GM19351 (cell line): ENCODE data around the gene EHBP1L1.

Experiments
- ATAC-seq: cut with Tn5 transposase; IDR thresholded peaks from one replicate; pipeline ENCODE4 v1.9.1; 2021; ENCODE audit warnings: mild to moderate bottlenecking, moderate library complexity; ENCODE audit not compliant: unreplicated experiment

Gene EHBP1L1

DNA sequence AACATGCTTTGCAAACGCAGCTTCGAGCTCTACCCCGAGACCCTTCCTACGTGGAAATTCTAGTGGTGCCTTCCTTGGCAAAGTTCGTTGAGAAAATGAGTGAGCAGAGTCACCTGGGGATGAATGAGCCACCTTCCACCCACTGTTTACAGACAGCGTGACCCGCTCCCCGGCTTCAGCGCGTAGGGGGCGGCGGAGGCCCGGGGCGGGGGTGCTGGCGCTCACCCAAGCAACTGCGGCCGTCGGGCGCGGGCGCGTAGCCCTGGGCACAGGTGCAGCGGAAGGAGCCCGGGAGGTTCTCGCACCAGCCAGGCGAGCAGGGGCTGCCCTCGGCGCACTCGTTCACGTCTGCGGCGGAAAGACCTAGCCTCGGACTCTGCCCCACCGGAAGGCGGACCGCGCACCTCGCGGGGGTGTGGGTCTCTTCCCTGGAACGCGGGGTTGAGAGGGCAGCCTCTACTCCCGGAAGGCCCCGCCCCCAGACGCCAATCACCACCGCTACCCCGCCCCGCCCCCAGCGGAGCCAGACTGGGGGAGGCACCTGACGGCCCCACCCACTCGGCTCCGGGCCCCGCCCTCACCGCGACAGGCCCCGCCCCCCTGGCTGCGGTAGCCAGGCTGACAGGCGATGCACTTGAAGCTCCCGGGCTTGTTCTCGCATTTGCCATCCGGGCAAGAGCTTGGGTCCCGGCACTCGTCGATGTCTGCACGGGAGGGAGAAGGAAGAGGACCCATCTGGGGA is 29.5 kb upstream of the EHBP1L1 start:
- peak; percentile 81 for ATAC-seq

DNA sequence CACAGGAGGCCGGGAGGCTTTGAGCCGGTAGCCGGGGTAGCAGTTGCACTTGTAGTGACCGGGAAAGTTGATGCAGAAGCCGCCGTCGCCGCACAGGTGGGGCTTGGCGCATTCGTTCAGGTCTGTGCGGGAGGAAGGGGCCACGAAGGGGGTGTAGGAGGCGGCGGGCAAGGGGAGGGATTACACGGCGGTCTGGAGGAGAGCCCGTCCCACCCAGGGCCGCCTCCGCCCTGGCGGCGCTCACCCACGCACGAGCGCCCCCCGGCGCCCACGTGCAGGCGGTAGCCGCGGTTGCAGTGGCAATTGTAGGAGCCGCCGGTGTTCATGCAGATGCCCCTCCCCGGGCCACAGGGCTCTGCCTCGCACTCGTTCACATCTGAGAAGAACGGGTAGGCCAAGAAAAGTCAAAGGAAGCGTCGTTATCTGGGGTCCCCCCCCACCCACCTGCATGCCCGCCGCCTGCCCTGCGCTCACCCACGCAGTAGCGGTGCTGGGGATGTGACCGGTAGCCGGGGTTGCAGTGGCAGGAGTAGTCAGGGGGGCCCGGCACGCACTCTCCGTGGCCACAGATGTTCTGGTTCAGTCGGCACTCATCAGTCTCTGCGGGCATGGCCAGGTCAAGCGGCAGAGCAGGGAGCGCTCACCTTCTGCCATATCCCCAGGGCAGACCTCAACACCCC is 28.3 kb upstream of the EHBP1L1 start:
- no peak for ATAC-seq

DNA sequence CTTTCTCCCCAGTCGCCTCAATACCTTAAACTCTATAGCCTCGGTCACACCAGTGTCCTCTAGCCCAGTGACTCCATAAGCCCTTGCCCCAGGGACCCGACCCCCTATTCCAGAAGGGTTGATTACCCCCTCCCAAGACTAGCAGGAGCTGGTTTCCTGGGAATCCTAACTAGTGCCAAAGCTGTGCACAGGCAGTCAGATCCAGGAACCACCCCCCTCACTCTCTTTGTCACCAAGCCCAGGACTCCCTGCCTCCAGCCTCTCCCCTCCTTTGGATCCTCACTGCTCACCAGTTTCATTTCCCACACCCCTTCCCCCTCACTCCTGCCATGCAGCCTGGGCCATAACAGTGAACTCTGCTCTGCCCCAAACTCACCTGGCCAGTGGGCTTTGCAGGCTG is 27.5 kb upstream of the EHBP1L1 start:
- no peak for ATAC-seq

DNA sequence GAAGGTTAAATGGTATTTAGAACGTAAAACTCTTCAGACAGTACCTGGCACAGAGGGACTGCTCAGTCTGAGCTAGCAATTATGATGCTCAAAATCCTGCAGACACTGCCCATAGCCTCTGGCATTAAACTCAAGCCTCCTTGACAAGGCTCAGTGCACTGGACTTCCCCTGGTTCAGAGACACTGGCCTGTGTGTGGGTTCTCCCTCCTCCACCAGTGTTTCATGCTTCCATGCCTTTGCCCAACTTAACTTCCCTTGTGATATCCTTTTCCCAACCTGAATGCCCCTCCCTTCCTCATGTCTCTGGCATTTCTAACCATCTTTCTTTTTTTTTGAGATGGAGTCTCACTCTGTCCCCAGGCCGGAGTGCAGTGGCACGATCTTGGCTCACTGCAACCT is 26.8 kb upstream of the EHBP1L1 start:
- ATAC-seq = no peak

DNA sequence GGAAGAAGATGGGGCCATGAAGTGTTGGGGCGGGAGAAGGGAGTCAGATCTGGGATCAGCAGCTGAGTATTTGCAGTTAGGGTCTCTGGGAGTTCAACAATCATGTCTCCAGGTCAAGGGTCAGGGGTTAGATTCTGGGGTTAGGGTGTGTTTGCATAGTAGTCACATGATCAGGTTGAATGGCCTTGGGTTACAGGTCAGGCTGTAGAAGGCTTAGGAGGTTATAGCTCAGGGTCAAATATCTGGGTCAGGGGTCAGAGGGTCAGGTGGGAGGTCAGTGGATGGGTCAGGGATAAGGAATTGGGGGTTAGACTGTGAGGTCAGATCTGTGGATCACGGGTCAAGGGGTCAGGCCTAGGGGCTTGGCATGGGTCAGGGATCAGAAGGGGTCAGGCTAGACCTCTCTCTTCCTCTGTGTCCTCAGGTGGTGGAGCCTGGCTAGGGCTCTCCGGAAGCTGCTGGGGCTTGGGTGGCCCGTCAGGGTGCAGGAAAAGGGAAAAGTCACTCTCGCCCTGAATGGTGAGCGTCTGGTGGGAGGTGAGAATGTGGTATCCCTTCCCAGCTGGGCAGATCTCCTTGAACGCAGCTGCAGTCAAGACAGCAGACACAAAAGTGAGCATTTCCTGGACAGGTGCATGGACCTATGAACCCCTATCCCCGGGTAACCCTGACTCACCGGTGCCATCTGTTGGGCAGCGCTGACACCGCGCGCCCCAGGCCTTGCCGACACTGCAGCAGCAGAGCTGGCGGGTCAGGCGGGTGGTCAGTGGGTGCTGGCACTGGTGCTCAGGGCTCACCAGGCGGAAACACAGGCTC is 24.1 kb upstream of the EHBP1L1 start:
- ATAC-seq = no peak

DNA sequence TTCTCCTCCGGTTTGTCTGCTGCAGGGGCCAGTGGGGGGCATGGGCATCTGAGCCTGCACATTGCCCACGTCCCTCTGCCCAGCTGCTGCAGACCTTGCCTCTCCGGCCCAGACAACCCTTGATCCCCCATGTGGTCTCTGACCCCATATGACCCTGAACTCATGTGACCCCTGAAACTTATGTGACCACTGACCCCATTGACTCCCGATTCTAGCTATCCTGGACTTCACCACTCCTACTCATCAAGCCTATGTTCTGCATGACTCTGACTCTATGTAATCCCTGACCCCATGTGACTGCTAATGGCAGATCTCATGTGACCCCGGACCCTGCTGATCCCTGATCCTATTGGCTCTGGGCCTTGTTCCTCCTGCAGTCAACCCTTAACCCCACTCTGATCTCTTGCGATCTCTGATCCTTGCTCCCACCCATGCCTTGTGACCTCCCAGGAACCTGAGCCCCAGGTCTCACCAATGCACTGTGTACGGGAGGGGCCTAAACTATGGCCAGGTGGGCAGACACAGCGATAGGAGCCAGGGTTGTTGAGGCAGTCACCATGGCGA is 23.4 kb upstream of the EHBP1L1 start:
- no peak for ATAC-seq

DNA sequence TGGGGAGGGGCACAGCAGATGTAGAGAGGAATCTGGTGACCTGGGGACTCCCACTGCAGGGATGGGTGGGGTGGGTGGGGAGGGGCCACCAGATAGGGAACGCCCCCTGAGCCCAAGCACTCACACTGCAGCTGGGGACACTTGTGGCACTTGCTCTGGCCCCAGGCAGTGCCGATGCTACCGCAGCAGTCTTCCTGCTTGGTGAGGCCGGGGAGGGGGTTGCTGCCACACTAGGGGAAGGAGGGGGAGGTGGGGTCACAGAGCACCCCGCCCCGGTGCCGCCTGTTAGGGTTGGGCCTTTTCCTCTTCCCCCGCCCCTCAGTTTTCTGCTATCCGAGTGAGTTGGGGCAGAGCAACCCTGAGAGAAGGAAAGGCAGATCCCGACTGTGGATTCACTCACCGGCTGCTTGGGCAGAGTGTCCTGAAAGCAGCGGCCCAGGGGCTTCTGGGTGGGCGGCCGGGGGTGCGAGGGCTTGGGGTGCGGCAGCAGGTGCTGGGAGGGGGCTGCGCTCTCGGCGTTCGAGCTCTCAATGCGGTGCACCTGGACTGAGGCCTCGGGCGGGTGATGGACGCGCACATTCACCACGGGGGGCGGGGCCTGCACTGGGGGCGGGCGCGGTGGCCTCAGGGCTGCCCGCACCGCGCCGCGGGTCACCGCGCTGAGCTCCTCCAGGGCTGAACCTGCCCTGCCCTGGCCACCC is 22.4 kb upstream of the EHBP1L1 start:
- ATAC-seq = no peak

DNA sequence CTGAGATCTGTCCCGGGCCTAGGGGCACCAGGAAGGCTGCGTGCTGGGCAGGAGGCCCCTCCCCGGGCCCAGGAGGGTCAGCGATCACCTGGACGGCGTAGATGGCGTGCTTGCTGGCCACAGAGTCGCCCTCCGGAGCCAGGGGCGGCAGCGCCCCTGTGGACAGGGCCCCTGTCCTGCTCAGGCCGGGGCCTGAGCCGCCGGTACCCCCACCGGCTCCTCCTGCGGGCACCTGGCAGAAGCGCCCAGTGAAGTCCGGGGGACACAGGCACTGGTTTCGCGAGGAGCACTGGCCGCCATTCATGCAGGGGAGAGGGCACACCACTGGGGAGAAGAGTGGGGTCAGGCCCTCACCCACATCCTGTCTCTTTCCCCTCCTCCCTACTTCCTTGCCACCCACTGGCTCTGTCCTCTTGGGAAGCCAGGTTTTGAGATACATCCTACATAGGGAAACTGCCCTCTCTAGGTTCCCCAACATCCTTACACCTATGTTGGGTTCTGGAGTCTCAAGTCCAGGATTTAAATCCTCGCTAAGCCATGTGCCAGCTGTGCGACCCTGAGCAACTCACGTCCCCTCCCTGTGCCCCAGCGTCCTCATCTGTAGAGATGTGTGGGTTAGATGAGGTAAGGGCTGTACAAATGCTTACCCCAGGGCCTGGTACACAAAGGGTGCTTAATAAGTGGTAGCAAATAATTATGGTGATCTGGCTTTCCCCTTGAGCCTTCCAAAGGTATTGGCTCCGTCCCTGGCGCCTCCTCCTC is 21.6 kb upstream of the EHBP1L1 start:
- ATAC-seq = no peak

DNA sequence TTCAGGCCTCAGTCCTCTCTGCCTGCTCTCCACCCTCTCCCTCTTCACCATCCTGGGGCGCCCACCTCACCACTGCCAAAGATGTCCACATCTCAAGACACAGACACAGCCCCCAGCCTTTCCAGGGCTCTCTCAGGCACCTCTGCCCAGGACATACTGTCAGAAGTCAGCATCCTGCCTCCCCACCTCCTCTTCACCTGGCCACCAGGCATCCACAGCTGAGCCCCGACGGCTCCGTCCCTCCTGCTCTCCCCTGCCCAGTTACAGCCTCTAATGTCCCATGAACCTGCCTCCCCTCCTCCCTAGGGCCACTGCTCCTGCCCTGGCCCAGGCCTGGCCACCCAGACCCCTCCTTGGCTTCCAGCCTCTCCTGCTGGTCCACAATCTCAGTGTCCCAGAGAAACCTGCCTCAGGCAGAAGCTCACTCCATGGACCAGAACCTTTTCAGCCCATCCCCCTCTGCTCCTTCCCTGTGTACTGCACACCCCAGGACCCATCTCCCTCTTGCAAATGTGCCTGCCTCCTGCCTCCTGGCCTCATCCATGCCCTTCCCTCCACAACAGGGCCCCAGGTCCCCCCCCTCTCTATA is 20.9 kb upstream of the EHBP1L1 start:
- no peak for ATAC-seq

DNA sequence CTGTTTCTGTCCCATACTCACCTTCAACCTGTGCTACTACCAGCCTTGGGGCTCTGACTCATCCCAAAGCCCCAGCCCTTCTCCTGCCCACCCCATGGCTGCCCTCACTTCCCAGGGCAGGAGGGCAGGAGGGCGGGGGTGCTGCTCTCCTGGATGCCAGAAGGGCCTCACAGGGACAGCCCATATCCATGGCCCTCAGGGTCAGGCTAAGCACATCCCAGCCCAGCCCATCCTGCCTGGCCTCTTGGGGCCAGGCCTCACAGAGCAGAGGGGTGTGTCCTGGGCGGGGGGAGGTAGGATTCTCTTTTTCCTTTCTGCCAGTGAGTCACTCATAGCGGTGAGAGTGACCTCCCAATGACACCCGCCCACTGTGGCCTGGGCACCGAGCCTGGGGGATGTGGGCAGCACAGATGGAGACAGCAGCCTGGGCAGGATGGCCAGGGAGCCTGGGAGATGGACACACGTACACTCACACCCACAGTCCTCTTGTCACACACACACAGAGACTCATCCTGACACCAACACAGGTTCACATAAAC is 20.1 kb upstream of the EHBP1L1 start:
- no peak for ATAC-seq

DNA sequence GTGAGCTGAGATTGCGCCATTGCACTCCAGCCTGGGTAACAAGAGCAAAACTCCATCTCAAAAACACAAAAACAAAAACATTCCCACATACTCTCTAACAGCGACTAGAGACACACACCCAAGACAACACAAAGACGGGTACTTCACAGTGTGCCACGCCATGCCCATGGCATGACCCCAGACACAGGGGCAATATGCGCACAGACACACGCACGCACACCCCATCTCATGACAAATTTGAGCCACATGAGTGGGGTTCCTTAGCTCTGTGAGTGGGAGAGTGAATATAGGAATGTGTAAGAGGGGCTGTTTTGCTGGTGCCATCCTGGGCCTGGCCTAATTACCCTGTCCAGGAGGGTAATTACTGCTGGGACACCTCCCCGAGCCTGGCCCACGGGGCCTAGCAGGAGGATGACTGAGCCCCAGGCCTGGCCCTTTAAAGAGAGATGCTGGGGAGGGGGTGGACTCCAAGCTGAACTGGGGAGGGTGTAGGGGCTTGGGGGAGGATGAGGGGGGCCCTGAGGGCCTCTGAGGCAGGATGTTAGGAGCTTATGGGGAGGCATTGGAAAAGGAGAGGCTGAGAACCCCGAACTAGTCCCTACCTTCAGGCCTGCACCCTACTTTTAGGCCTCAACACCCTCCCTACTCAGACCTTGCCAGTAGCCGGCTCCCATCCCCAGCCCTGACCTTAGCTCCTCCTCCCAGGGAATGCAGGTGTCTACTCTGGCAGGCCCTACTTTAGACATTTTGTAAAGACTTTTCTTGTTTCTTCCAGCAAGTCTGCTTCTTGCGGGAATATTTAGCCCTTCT is 19.2 kb upstream of the EHBP1L1 start:
- ATAC-seq = no peak

DNA sequence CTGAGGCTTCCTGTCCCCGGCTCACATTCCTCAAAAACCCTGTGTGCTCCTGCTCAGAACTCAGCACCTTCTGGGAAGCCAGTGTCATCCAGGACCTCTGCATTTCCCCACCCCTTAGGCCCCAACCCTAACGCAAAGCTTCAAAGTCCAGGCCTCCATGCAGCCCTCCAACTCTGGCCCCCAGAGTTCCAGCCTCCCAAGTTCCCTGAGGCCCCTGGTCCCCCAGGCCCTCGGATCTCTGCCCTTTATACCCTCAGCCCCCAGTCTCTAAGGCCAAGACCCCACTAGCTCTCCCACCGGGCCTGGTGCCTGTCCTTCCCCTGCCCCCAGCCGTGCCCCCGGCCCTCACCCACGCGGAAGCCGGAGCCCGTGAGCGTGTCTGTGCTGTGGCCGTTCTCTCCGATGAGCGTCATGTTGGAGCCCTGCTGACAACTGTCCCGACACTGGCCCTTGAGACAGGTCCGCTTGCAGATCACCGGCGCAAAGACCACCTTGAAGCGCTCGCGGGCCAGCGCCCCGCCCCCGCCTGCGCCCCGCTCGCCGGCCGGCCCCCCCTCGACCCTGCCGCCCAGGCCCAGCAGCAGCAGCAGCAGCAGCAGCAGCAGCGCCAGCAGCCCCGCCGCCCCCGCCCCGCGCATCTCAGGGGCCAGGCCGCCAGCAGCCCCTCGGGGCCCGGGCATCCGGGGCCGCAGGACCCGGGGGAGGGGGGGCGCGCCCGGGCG is 18.4 kb upstream of the EHBP1L1 start:
- no peak for ATAC-seq

DNA sequence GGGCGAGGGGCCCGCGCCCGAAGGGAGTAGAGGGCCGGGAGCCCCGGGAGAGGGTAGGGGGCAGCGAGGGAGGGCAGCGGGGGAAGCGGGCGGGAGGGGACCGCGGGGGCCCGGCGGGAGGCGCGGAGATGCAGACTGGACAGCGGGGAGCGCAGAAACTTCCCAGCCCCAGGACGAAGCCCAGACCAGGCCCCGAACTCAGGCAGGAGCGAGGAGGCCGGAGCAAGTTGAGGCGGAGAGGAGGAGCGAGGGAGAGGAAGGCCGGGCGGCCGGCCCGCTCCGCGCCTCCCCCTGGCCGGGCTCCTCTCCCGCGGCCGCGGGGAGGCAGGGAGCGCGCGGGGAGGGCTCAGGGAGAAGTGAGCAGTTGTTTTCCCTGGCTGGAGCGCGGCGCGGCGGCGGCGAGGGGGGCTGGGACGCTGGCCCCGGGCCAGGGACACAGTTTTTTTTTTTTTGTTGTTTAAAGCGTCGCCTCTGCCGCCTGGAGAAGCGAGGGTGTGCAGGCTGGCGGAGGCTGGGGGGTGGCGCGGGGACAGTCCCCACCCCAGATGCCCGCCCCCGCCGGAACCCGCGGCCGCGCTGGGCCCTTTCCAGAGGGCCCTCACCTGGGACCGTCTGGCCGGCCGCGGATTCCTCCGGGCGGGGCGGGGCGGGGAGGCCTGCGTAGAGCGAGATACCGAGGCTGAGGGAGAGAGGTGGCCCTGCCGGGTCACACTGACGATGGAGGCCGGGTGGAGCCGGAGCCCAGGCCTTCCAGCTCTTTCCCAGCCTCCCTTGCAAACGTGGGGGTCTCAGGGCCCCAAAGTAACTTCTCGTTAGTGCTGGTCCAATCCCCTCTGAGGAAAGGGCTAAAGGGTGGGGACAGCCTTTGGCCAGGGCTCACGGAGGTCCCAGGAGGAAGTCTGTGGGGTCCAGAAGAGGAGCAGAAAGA is 17.6 kb upstream of the EHBP1L1 start, which contains the start of gene LTBP3:
TSS of gene LTBP3 (minus strand) at position 358 of the 928 bp plus-strand sequence. CDS start 400 bp downstream, outside the sequence.
- ATAC-seq = no peak

DNA sequence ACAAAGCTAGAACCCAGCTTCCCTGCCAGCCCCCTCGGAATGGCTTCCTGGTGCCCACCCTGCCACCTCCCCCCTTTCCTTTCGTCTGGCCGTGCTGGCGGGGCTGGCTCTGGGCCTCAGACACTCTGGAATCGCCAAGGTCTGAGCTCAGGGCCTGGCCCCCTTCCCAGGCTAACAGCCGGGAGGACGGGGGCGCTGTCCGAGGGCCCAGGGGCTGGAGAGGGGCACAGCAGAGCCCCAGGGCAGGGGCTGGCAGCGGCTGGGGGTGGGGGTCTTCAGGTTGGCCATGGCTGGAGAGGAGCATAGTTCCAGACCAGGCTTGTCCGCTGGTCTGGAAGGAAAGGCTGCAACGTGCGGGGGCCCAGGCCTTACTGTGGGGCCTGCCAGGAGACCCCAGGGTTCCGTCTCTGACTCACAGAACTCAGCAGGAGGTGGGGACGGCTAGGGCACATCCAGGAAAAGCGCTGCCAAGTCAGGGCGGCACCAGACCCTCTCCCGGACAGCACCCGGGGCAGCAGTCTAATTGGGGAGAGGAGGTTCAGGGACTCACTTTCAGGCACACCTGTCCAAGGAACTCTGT is 16.8 kb upstream of the EHBP1L1 start:
- no peak for ATAC-seq

DNA sequence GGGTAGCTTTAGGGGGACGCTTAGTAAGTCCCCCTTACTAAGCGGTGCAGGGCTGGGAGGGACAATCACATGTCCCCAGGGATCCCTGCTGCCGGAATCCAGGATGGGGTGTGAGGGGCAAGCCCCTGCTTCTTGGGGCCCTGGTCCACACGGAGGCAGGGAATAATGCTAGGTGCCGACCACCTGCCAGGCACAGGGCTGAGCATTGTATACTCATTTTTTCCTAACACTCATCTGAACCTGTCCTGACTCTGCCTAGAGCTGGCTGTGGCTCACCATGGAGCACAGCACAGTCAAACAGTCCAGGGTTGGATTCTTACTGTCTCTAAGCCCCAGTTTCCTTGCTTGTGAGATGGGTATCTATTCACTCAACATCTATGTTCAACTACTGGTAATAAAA is 16.3 kb upstream of the EHBP1L1 start:
- no peak for ATAC-seq

DNA sequence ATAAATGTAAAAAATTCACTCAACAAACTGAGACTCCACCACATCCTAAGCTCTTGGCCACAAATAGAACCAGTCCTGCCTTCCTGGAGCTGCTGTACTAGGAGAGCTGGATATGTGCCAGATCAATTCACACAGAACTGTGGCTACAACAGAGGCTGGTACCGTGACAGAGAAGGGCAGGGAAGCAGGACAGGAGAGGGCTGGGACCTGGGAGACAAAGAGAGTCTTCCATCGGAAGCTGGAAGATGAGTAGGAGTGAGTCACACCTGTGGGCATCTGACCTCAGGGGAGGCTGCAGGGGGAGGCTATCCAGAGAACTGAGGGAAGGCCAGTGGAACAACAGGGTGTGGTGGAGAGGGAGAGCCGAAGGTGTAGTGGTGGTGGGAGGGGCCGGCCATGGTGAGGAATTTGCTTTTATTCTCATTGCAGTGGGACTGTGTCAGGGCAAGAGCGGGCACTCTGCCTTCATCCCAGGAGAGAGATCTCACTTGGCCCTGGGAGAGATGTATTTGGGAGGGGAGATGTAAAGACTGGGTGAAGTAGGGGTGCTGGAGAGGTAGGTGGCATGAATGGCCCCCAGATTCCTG is 15.8 kb upstream of the EHBP1L1 start:
- ATAC-seq = no peak
